ENCODE results near the gene MSL1.
A peak's percentile ranks its signal among the peaks of the same experiment; 100 is the strongest.
"Not testable (repeated sequence)": the region's sequence is repeated elsewhere in the genome, so short reads cannot be mapped to it uniquely, and the experiment has no call there.

Gene MSL1

GRCh38 chr17:40124279-40125141 lies 2.7 kb downstream of the MSL1 start:
- no peak for DNase-seq (ENCODE audit: low spot score)

- no peak for DNase-seq (ENCODE audit: low spot score)
Measured at GRCh38 chr17:40129498-40129897, 7.7 kb downstream of the MSL1 start.

- no peak for DNase-seq (ENCODE audit: low spot score)
Measured at GRCh38 chr17:40130352-40131042, 8.7 kb downstream of the MSL1 start.

- no peak for DNase-seq (ENCODE audit: low spot score)
Measured at GRCh38 chr17:40134184-40134583, 12.4 kb downstream of the MSL1 start.

GRCh38 chr17:40135817-40136216 lies 14.0 kb downstream of the MSL1 start:
- DNase-seq (ENCODE audit: low spot score), result no peak

GRCh38 chr17:40139566-40140058 lies 17.8 kb downstream of the MSL1 start:
- no peak for DNase-seq (ENCODE audit: low spot score)

GRCh38 chr17:40143166-40143565 lies 21.4 kb downstream of the MSL1 start:
- DNase-seq (ENCODE audit: low spot score), result not testable (repeated sequence)

GRCh38 chr17:40145476-40145875 lies 23.7 kb downstream of the MSL1 start:
- DNase-seq (ENCODE audit: low spot score), result no peak

- no peak for DNase-seq (ENCODE audit: low spot score)
Measured at GRCh38 chr17:40148527-40148926, 26.8 kb downstream of the MSL1 start.

- DNase-seq (ENCODE audit: low spot score), result no peak
Measured at GRCh38 chr17:40150276-40150675, 28.5 kb downstream of the MSL1 start.

GRCh38 chr17:40151414-40151963 lies 29.7 kb downstream of the MSL1 start:
- no peak for DNase-seq (ENCODE audit: low spot score)

- no peak for DNase-seq (ENCODE audit: low spot score)
Measured at GRCh38 chr17:40153603-40154236, 31.9 kb downstream of the MSL1 start.

- DNase-seq (ENCODE audit: low spot score), result no peak
Measured at GRCh38 chr17:40157973-40158372, 36.2 kb downstream of the MSL1 start.

GRCh38 chr17:40158438-40159013 lies 36.8 kb downstream of the MSL1 start:
- no peak for DNase-seq (ENCODE audit: low spot score)

GRCh38 chr17:40159456-40159855 lies 37.7 kb downstream of the MSL1 start:
- DNase-seq (ENCODE audit: low spot score), result no peak

GRCh38 chr17:40167685-40168261 lies 46.0 kb downstream of the MSL1 start:
- no peak for DNase-seq (ENCODE audit: low spot score)

- peak; percentile 48 for DNase-seq (ENCODE audit: low spot score)
Measured at GRCh38 chr17:40168262-40168832, 46.6 kb downstream of the MSL1 start.

- DNase-seq (ENCODE audit: low spot score), result no peak
Measured at GRCh38 chr17:40170325-40170724, 48.6 kb downstream of the MSL1 start.

- no peak for DNase-seq (ENCODE audit: low spot score)
Measured at GRCh38 chr17:40171750-40172149, 50.0 kb downstream of the MSL1 start.

- DNase-seq (ENCODE audit: low spot score), result no peak
Measured at GRCh38 chr17:40173091-40173777, 51.5 kb downstream of the MSL1 start.
